Measurements from ENCODE around the gene SDR39U1.
"Not testable (repeated sequence)": the region's sequence is repeated elsewhere in the genome, so short reads cannot be mapped to it uniquely, and the experiment has no call there.

The SDR39U1 gene, protein sequence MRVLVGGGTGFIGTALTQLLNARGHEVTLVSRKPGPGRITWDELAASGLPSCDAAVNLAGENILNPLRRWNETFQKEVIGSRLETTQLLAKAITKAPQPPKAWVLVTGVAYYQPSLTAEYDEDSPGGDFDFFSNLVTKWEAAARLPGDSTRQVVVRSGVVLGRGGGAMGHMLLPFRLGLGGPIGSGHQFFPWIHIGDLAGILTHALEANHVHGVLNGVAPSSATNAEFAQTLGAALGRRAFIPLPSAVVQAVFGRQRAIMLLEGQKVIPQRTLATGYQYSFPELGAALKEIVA

DNA sequence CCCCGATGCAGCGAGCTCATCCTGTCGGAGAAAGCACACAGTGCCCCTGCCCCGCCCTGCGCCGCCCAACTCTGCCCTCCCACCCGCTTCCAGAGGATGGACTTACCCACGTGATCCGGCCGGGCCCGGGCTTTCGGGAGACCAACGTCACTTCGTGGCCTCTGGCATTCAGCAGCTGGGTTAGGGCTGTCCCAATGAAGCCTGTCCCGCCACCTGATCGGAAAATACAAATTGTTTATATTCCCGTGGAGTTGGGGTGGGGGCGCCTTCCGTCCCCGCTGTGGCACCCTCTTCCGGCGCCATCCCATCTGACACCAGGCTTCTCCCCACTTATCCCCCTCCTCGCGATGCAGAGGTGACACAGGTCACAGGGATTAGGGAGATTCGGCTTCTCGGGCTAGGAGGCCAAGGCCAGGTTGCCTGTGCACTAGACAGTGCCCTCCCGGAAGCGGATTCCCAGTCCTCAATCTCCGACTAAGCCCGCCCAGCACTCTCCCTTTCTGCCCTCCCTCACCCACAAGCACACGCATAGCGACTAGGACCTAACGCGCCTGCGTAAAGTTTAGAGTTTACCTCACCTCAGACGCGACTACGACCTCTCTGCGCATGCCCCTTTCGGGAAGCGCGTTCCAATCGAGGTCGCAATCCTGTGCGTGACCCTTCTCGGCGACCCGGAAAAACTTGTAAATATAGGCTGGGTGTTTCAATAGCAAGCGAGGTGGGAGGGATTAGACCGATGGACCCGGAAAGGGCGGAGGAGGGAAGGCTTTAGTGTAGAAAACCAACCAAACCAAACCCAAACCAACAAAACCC is at the start of gene SDR39U1:
Gene SDR39U1, minus strand, starts transcription at position 537 of the 813 bp plus-strand sequence. Its CDS starts 7 bp downstream, at position 530.
- DNase-seq = peak; percentile 100

DNA sequence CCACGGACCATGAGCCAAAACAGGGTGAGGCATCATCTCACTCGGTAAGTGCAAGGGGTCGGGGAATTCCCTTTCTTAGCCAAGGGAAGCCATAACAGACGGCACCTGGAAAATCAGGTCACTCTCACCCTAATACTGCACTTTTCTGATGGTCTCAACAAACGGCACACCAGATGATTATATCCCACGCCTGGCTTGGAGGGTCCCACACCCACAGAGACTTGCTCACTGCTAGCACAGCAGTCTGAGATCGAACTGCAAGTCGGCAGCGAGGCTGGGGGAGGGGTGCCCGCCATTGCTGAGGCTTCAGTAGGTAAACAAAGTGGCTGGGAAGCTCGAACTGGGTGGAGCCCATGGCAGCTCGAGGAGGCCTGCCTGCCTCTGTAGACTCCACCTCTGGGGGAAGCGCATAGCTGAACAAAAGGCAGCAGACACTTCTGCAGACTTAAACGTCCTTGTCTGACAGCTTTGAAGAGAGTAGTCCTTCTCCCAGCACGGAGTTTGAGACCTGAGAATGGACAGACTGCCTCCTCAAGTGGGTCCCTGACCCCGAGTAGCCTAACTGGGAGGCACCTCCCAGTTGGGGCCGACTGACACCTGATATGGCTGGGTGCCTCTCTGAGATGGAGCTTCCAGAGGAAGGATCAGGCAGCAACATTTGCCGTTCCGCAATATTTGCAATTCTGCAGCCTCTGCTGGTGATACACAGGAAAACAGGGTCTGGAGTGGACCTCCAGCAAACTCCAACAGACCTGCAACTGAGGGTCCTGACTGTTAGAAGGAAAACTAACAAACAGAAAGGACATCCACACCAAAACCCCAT is 49.2 kb upstream of the SDR39U1 start:
- DNase-seq = not testable (repeated sequence)

GRCh38 chr14:24483604-24484252 is 41.2 kb upstream of the SDR39U1 start:
- DNase-seq = peak; percentile 82

DNA sequence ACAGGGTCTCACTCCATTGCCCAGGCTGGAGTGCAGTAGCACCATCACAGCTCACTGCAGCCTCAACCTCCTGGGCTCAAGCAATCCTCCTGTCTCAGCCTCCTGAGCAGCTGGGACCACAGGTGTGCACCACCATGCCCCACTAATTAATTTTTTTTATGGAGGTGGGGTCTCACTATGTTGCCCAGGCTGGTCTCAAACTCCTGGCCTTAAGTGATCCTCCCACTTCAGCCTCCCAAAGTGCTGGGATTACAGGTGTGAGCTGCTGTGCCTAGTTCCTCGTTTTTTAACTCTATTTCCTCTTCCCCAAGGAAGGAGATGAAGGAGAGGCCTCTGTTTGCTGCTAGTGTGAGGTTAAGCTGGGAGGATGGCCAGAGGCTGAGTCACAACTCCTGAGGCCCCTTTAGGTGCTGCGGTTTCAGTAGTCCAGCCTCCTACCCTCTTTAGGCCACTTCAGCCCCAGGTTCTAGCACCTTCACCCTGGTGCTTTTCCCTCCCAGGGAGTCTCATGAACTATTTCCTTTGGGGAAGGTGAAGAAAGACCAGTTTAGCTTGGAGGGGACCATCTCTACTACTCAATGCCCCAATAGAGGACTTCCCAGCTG is 40.2 kb upstream of the SDR39U1 start:
- peak; percentile 16 for DNase-seq

GRCh38 chr14:24481622-24482324 is 39.2 kb upstream of the SDR39U1 start:
- DNase-seq = peak; percentile 70

- DNase-seq = not testable (repeated sequence)
These were observed 37.4 kb upstream of the SDR39U1 start for GRCh38 chr14:24479999-24480398.

- peak; percentile 34 for DNase-seq
These were observed 32.7 kb upstream of the SDR39U1 start for GRCh38 chr14:24475261-24475660.

DNA sequence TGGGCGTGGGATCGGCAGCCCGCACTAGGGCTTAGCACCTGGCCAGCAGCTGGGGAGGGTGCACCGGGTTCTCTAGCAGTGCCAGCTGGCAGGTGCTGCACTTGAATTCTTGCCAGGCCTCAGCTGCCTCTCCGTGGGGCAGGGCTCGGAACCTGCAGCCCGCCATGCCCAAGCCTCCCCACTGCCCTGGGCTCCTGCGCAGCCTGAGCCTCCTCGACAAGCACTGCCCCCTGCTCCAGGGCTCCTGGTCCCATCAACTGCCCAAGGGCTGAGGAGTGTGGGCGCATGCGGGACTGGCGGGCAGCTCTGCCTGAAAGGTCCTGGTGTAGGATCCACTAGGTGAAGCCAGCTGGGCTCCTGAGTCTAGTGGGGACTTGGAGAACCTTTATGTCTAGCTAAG is 30.6 kb upstream of the SDR39U1 start:
- no peak for DNase-seq

- not testable (repeated sequence) for DNase-seq
These were observed 27.9 kb upstream of the SDR39U1 start for GRCh38 chr14:24470450-24470849.

- DNase-seq = no peak
These were observed 23.2 kb upstream of the SDR39U1 start for GRCh38 chr14:24465805-24466204.

- DNase-seq = no peak
These were observed 22.8 kb upstream of the SDR39U1 start for GRCh38 chr14:24465368-24465767.

GRCh38 chr14:24463884-24464785 is 21.6 kb upstream of the SDR39U1 start:
- DNase-seq = no peak

DNA sequence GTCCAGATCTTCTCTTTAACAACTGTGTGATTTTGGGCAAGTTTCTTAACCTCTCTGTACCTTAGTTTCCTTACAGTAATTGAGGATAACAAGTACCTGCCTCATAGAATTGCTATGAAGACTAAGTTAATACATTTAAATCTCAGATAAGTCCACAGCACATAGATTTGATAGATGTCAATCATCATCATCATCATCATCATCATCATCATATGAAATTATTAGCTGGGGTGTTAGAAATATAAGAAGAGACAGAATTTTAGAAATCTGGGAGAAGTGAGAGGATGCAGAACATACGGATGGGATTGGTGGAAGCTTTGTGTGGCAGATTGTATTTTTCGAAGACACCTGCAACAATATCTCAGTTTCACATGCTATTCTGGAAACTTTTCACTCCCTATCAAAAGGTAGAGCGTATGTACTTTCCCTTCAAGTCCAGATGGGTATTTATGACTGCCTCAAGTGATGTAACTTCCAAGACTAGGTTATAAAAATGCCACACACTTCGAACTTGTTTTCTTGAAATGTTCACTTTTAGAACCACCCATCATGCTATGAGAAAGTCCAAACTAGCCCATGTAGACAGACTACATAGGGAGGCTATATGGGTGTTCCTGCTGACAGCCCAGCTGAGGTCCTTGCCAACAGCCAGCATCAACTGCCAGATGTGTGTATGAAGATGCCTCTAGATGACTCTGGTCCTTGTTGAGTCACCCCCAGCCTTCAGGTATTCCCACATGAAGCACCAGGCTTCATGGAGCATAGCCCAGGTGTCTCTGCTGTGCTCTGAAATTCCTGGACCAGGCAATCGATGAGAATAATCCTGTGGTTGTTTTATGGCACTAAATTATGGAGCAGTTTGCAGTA is 20.7 kb upstream of the SDR39U1 start:
- DNase-seq = no peak

DNA sequence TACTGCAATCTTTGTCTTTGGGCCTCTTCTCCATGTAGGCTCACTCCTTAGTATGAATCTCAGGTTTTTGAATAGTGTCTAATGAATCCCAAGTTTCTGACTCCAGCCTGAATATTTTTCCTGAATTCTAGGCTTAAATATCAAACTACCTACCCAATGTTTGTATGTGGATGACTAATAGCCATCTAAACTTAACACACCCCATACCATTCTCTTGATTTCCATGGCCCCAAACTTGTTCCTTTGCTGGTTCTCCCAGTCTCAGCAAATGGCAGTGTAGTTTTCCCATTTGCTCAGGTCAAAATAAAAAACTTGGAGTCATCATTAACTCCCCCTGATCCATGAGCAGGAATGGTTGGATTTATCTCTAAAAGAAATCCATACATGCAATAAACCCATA is 18.8 kb upstream of the SDR39U1 start:
- no peak for DNase-seq

DNA sequence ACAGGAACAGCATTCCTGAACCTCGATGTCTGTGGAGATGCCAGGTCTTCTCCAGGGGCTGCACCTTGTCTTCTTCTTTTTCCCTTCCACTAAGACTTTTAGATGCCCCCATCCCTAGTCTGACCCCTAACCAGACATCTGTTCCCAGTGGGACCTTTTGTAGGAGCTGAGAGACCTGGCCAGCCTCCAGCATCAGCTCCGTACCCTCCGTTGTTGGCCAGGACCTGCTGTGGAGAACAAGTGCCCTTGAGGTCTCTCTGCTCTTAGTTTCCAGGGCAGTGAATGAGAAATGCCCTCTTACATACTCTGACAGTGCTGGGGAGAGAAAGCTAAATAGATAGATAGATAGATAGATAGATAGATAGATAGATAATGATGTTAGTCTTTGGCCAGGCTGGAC is 16.8 kb upstream of the SDR39U1 start:
- DNase-seq = no peak

- no peak for DNase-seq
These were observed 16.2 kb upstream of the SDR39U1 start for GRCh38 chr14:24458736-24459135.

DNA sequence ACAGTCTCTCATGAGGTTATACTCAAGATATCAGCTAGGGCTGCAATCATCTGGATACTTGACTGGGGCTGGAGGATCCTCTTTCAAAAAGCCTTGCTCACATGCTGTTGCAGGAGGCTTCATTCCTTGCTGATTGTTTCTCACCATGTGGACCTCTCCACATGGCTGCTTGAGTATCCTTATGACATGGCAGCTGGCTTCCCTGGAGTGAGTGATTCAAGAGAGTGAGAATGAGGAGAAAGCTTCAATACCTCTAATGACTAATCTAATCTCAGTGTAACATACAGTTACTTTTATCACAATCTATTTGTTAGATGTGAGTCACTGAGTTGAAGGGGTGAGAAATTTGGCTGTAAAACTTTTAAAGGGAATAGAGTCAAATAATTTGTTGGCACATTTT is 14.4 kb upstream of the SDR39U1 start:
- peak; percentile 38 for DNase-seq

DNA sequence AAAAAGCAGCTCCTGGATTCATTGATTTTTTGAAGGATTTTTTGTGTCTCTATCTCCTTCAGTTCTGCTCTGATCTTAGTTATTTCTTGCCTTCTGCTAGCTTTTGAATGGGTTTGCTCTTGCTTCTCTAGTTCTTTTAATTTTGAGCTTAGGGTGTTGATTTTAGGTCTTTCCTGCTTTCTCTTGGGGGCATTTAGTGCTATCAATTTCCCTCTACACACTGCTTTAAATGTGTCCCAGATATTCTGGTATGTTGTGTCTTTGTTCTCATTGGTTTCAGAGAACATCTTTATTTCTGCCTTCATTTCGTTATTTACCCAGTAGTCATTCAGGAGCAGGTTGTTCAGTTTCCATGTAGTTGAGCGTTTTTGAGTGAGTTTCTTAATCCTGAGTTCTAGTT is 8.3 kb upstream of the SDR39U1 start:
- not testable (repeated sequence) for DNase-seq

DNA sequence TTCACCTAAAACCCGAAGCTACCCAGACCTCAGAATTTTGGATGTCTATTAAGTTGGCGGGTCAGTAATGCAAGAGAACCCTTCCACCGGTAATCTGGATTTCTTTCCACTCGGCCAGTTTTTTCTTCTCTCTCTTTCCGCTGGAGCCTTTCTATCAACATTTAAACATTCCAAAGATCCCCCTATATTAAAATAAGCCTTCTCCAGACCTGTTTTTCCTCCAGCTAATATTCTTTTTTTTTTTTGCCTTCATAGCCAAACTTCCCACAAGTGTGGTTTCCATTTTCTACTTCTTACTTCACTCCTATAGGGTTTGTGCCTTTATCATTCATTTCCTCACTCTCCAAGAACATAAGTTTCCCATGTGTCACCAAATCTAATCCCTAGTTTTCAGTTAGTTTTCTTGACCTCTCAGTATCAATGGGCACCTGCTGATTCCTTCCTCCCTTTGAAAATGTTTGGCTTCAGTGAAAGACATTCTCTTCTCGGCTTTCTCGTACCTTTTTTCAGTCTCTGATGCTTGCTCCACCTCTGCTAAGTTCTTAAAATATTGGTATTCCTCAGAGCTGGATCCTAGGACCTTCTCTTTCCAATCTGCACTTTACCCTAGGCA is 583 bp upstream of the SDR39U1 start:
- DNase-seq = no peak
